Pancreas (tissue), 10 donors: ENCODE results near the gene DNAH9. TPM values are rescaled to one million over a fixed set of nuclear protein-coding genes. Genes with fewer than 3 reads are reported as not detected.

Experiments
- ATAC-seq, 4 donors: fragments of 200-7000 bp; cut with Tn5 transposase; one replicate each; pipeline versions ENCODE4 v1.8.0 to v1.9.1; 2020; ENCODE audit warnings: mild to moderate bottlenecking in 4 of 4, moderate library complexity in 4 of 4
- DNase-seq, 6 donors: peaks; one replicate each; pipeline ENCODE4 v3.0.0-alpha.2; 2020
- FAIRE-seq: peaks from 2 replicates; lab custom pipeline; 2012; peaks lifted over from hg19 to GRCh38; lab: Jason Lieb, UNC
- H3K27ac ChIP-seq, 4 donors: fragments of 200-600 bp; sonication (generic); 1 replicate in 3 of 4; 2 replicates in 1 of 4; pipeline versions ENCODE4 v1.5.0 to v1.8.0; 2020
- H3K27me3 ChIP-seq, 4 donors: fragments of 200-600 bp; one replicate each; pipeline ENCODE4 v1.8.0; 2021
- H3K36me3 ChIP-seq, 3 donors: fragments of 200-600 bp; sonication (generic) in 1 of 3; one replicate each; pipeline versions ENCODE4 v1.5.0 to v1.8.0; 2020 to 2021
- H3K4me1 ChIP-seq, 3 donors: fragments of 200-600 bp; one replicate each; pipeline ENCODE4 v1.8.0; 2021
- H3K4me3 ChIP-seq, 4 donors: fragments of 200-600 bp; sonication (generic) in 2 of 4; one replicate each; pipeline versions ENCODE4 v1.5.0 to v1.8.0; 2020 to 2021
- H3K9me3 ChIP-seq, 4 donors: fragments of 200-600 bp; one replicate each; pipeline ENCODE4 v1.8.0; 2021
- WGBS, 2 donors: extraction: QIAGEN DNeasy Blood & Tissue Kit; methylation state at CpG; one replicate each; pipeline ENCODE4 v1.1.7; 2013; 5-methylcytosine and 5-hydroxymethylcytosine counted together
- intact Hi-C, 3 donors: fragments of 100-400 bp; cut with DNase I; formaldehyde crosslinking; loops; one replicate each; pipeline versions ENCODE4 v1.11.1 to v1.14.2; 2022
- polyA plus RNA-seq, 2 donors: library from polyadenylated mRNA; stranded (reverse); fragments of 200-250 nt; gene quantifications; one replicate each; pipeline ENCODE4 v1.2.3, GENCODE V29; 2013
- total RNA-seq, 6 donors: library from RNA; stranded (reverse); fragmentation: NEBNext Ultra II Directional in 4 of 6; extraction: Animal tissue kit (Norgen Biotek cat#: 25700) in 4 of 6; gene quantifications; one replicate each; pipeline versions ENCODE4 v1.2.1 to v1.2.4, GENCODE V29; 2021 to 2023
- TF ChIP-seq, protein P1 (sequence below), 4 donors: fragments of 200-600 bp; sonication (generic) in 3 of 4; IDR thresholded peaks; one replicate each; pipeline versions ENCODE4 v1.5.0 to v1.8.0; 2021; ENCODE audit warnings: antibody characterized with exemption in 4 of 4
- donor health status: healthy with polysubstance abuse.
- donor health status: DM: no; HTN: no; CAD: no; lungs with moderate emphysema.
- donor health status: DM: no; HTN: no; CAD: no.
- donor health status: control.
- donor health status: control.
- donor health status: Bipolar disorder and iron deficiency.
- donor health status: DM: yes; HTN: yes; CAD: no.
- donor health status: DM: no; HTN: no; CAD: no.
- donor health status: DM: no; HTN: no; CAD: no.
- donor health status: DM: yes; HTN: yes; CAD: no.

DNAH9 gene
- total and polyA plus RNA-seq, 8 donors: 0.53 to 2.4 (median 1.3) TPM

DNA sequence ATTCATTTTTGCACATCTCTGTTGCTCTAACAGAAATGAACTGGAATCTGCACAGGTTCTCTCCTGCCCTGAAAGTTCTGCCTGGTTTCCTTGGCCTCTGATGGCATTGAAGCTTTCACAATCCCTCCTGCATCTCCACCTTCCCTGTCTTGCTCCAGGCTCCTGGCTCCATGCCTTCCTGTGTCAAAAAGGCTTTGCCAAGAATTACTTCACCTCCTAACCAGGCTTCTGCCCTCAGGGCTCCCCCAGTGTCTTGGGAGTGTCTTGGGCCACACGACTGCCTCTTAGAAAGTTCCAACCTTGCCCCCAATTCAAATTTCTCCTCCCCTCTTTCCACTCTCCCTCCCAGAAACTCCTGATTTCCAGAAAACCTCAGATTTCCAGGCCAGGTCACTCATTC lies 37.0 kb upstream of the DNAH9 start:
- 79 to 100% methylated on average over 1 of the region's 1 CpG for WGBS, 2 donors
- no peak overlapping the region for H3K4me3 ChIP-seq
- DNase-seq (no peak), FAIRE-seq (no peak), ATAC-seq (no peak)
- no peaks in the 10 kb centered on the region for H3K4me1 ChIP-seq
- H3K36me3 ChIP-seq: no peaks in the 10 kb centered on the region
- H3K27ac ChIP-seq: no peak overlapping the region
- H3K9me3 ChIP-seq: no peaks in the 10 kb centered on the region
- intact Hi-C loops: no loop called here
- no peaks in the 10 kb centered on the region for H3K27me3 ChIP-seq
- TF ChIP-seq, protein P1, sequence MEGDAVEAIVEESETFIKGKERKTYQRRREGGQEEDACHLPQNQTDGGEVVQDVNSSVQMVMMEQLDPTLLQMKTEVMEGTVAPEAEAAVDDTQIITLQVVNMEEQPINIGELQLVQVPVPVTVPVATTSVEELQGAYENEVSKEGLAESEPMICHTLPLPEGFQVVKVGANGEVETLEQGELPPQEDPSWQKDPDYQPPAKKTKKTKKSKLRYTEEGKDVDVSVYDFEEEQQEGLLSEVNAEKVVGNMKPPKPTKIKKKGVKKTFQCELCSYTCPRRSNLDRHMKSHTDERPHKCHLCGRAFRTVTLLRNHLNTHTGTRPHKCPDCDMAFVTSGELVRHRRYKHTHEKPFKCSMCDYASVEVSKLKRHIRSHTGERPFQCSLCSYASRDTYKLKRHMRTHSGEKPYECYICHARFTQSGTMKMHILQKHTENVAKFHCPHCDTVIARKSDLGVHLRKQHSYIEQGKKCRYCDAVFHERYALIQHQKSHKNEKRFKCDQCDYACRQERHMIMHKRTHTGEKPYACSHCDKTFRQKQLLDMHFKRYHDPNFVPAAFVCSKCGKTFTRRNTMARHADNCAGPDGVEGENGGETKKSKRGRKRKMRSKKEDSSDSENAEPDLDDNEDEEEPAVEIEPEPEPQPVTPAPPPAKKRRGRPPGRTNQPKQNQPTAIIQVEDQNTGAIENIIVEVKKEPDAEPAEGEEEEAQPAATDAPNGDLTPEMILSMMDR (IDR thresholded peaks at IDR 0.05): no peak

DNA sequence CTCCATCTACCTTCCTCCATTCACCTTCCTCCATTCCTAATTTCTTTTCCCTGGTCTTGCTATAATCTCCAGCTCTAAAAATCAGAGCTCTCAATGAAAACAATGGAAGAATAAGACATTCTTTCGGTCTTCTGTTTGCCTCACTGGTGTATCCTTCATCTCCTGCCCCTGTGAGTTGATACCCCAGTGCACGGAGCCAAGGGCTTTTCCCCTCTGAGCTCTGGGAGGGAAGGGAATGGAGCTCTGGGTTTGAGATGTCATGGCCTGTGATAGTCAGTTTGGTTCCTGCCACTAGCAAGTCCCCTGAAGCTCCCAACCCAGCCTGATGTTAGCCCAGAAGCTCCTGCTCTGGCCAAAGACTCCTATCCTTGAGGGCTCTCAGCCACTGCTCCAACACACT lies 36.6 kb upstream of the DNAH9 start:
- intact Hi-C loops: no loop called here
- TF ChIP-seq, protein P1 (IDR thresholded peaks at IDR 0.05): no peak
- no peak for DNase-seq
- ATAC-seq: no peak
- no peaks in the 10 kb centered on the region for H3K27me3 ChIP-seq
- no peaks in the 10 kb centered on the region for H3K4me1 ChIP-seq
- H3K4me3 ChIP-seq: no peak overlapping the region
- no peaks in the 10 kb centered on the region for H3K36me3 ChIP-seq
- 81 to 91% methylated on average over 2 of the region's 2 CpGs for WGBS, 2 donors
- H3K9me3 ChIP-seq: no peaks in the 10 kb centered on the region
- H3K27ac ChIP-seq: no peak overlapping the region
- no peak for FAIRE-seq

DNA sequence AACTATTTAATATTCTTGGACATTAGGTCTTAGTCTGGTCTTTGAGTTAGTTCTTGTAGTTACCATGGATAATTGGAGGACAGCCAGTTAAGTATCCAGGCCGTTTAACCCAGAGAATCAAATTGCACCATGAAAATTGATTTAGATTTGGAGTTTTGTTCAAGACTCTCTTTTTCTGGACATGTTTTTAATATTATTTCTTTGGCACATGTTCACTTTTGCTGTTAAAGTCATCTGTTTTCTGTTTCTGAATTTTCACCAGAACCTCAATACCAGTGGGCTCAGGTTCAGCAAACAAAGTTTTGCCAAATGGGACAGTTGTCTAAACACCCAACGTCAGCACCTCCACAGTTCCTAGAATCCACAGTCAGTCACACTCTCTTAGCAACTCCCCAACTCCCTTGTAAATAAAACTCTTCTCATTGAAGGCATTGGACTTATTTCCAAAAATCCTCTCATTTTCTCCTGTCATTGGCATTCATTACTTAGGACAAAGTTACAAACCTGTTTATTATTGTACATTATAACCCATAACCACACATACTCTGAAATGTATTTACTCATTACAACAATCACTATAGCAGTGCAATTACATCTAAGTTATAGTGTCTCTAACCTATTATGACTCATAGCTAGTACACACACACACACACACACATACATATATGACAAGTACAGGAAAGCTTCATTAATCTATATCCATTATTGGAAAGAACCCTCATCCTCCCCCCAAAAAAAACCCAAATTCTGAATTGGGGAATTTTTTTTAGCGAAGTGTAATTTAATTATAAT lies 33.5 kb upstream of the DNAH9 start:
- ATAC-seq: peak in 1 of 4 donors; percentile 70
- no peak for FAIRE-seq
- WGBS, 2 donors: 35 to 40% methylated on average over 3 of the region's 3 CpGs

DNA sequence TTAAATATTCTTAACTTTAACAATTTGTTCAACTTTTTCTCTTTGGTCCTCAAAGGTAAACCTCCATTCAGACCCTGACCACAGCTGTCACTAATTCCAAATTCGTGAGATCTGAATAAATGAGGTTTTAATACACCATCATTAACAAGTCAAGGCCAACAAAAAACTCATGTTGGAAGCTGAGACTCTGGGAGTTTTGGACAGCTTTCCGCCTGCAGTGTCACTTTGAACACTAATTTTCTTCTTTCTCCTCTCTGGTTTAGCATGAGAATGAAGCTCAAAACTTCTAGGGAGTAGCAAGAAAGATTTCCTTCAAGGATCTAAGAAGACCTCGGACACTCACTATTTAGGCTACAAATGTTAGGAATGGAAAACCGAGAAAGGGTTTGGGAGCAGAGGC lies 32.7 kb upstream of the DNAH9 start:
- FAIRE-seq (no peak), ATAC-seq (no peak), DNase-seq (no peak)
- intact Hi-C loops: no loop called here
- no peaks in the 10 kb centered on the region for H3K36me3 ChIP-seq
- no peaks in the 10 kb centered on the region for H3K9me3 ChIP-seq
- H3K4me3 ChIP-seq: no peak overlapping the region
- TF ChIP-seq, protein P1 (IDR thresholded peaks at IDR 0.05): no peak
- 42 to 71% methylated on average over 4 of the region's 4 CpGs for WGBS, 2 donors
- H3K27ac ChIP-seq: no peak overlapping the region
- H3K4me1 ChIP-seq: no peaks in the 10 kb centered on the region
- no peaks in the 10 kb centered on the region for H3K27me3 ChIP-seq

More for the DNA sequence above, 33.5 kb upstream of the DNAH9 start:
- Histone ChIP-seq H3K36me3 (no peaks in the 10 kb centered on the region), H3K4me3 (no peak overlapping the region), H3K27me3 (no peaks in the 10 kb centered on the region), H3K27ac (no peak overlapping the region), H3K9me3 (no peaks in the 10 kb centered on the region), H3K4me1 (no peaks in the 10 kb centered on the region)
- TF ChIP-seq, protein P1 (IDR thresholded peaks at IDR 0.05): no peak
- intact Hi-C loops: no loop called here
- DNase-seq: no peak

DNA sequence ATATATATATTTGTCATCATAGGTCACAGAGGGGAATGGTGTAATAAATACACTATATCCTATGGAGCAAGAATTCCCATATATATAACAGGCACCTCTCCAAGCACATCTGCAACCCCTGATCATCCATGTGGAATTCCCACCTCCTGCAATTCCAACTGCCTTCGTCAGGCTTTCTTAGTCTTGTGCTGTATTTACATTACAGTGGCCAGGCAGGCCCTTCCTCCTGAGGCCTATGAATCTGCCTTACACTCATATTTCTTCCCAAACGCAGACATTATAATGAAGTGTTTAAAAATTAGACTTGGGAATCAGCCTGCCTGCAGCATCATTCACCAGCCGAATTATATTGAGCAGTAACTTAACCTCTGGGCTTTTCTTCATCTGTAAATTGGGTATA lies 19.3 kb upstream of the DNAH9 start:
- H3K27me3 ChIP-seq: no peaks in the 10 kb centered on the region
- no peaks in the 10 kb centered on the region for H3K36me3 ChIP-seq
- TF ChIP-seq, protein P1 (IDR thresholded peaks at IDR 0.05): no peak
- WGBS, 2 donors: 87 to 93% methylated on average over 3 of the region's 3 CpGs
- ATAC-seq: no peak
- intact Hi-C loops: no loop called here
- FAIRE-seq: no peak
- no peak for DNase-seq
- H3K4me3 ChIP-seq: no peak overlapping the region
- no peaks in the 10 kb centered on the region for H3K9me3 ChIP-seq
- H3K27ac ChIP-seq: no peak overlapping the region
- H3K4me1 ChIP-seq: no peaks in the 10 kb centered on the region
